H1 (cell line): ENCODE data around the gene LYZ. TPM values are rescaled to one million over a fixed set of nuclear protein-coding genes. Genes with fewer than 3 reads are reported as not detected.

ENCODE experiments used
- BACH1 ChIP-seq: IDR thresholded peaks from 2 replicates; pipeline ENCODE4 v1.6.1; 2012; ENCODE audit warnings: low read length, improper control_type of control experiment
- HDAC2 ChIP-seq, 2 experiments: fragments of 300-600 bp in 1 of 2; sonication (generic) in 1 of 2; IDR thresholded peaks; 2 replicates each; pipeline ENCODE4 v1.6.1; 2011 to 2012; ENCODE audit warnings: low read depth in 2 of 2, low read length in 2 of 2, mild to moderate bottlenecking in 2 of 2, moderate library complexity in 2 of 2, borderline replicate concordance in 1 of 2, inconsistent platforms in 1 of 2
- SIRT6 ChIP-seq: IDR thresholded peaks from one replicate; pipeline ENCODE4 v1.7.1; 2012; ENCODE audit warnings: low read length, inconsistent platforms
- SP4 ChIP-seq: IDR thresholded peaks from 2 replicates; pipeline ENCODE4 v1.6.1; 2012; ENCODE audit warnings: low read length, inconsistent platforms
- SRF ChIP-seq: IDR thresholded peaks from 2 replicates; pipeline ENCODE4 v1.6.1; 2011; ENCODE audit warnings: mild to moderate bottlenecking, low read depth, low read length, moderate library complexity
- TAF1 ChIP-seq: IDR thresholded peaks from 2 replicates; pipeline ENCODE4 v1.6.1; 2011; ENCODE audit warnings: mild to moderate bottlenecking, low read depth, low read length
- TAF7 ChIP-seq: optimal IDR thresholded peaks from 2 replicates; pipeline ENCODE3; 2011; ENCODE audit warnings: low read depth, mild to moderate bottlenecking, inconsistent platforms, low read length, moderate library complexity, borderline replicate concordance
- TCF12 ChIP-seq: IDR thresholded peaks from 2 replicates; pipeline ENCODE4 v1.6.1; 2011; ENCODE audit warnings: low read depth, mild to moderate bottlenecking, low read length
- polyA plus RNA-seq, 7 experiments: library from polyadenylated mRNA; depleted of rRNA in 3 of 7; stranded (reverse) in 5 of 7; unstranded in 2 of 7; fragments of >200 nt in 5 of 7; fragments of 200-250 nt in 2 of 7; gene quantifications; 1 replicate in 5 of 7; 2 replicates in 1 of 7; 4 replicates in 1 of 7; pipeline versions ENCODE4 v1.2.1 to v1.2.3, GENCODE V29; 2011 to 2013; ENCODE audit warnings: missing spikeins in 2 of 7, mixed read lengths in 2 of 7
- total RNA-seq: library from RNA; stranded (reverse); fragmentation: NEBNext Ultra II Directional; extraction: Animal tissue kit (Norgen Biotek cat#: 25700); gene quantifications from 2 replicates; pipeline ENCODE4 v1.2.1, GENCODE V29; 2021
- TF ChIP-seq, protein P1 (sequence below): fragments of 300-600 bp; sonication (generic); IDR thresholded peaks from 2 replicates; pipeline ENCODE4 v1.7.1; 2012; ENCODE audit warnings: low read length, moderate library complexity, mild to moderate bottlenecking, inconsistent platforms; ENCODE audit not compliant: insufficient replicate concordance

Gene LYZ
- total and polyA plus RNA-seq, 2 of the 8 experiments (the other 6 are each of a cell fraction or from before 2014, with no cell fraction given): not detected

- TF ChIP-seq, protein P1, sequence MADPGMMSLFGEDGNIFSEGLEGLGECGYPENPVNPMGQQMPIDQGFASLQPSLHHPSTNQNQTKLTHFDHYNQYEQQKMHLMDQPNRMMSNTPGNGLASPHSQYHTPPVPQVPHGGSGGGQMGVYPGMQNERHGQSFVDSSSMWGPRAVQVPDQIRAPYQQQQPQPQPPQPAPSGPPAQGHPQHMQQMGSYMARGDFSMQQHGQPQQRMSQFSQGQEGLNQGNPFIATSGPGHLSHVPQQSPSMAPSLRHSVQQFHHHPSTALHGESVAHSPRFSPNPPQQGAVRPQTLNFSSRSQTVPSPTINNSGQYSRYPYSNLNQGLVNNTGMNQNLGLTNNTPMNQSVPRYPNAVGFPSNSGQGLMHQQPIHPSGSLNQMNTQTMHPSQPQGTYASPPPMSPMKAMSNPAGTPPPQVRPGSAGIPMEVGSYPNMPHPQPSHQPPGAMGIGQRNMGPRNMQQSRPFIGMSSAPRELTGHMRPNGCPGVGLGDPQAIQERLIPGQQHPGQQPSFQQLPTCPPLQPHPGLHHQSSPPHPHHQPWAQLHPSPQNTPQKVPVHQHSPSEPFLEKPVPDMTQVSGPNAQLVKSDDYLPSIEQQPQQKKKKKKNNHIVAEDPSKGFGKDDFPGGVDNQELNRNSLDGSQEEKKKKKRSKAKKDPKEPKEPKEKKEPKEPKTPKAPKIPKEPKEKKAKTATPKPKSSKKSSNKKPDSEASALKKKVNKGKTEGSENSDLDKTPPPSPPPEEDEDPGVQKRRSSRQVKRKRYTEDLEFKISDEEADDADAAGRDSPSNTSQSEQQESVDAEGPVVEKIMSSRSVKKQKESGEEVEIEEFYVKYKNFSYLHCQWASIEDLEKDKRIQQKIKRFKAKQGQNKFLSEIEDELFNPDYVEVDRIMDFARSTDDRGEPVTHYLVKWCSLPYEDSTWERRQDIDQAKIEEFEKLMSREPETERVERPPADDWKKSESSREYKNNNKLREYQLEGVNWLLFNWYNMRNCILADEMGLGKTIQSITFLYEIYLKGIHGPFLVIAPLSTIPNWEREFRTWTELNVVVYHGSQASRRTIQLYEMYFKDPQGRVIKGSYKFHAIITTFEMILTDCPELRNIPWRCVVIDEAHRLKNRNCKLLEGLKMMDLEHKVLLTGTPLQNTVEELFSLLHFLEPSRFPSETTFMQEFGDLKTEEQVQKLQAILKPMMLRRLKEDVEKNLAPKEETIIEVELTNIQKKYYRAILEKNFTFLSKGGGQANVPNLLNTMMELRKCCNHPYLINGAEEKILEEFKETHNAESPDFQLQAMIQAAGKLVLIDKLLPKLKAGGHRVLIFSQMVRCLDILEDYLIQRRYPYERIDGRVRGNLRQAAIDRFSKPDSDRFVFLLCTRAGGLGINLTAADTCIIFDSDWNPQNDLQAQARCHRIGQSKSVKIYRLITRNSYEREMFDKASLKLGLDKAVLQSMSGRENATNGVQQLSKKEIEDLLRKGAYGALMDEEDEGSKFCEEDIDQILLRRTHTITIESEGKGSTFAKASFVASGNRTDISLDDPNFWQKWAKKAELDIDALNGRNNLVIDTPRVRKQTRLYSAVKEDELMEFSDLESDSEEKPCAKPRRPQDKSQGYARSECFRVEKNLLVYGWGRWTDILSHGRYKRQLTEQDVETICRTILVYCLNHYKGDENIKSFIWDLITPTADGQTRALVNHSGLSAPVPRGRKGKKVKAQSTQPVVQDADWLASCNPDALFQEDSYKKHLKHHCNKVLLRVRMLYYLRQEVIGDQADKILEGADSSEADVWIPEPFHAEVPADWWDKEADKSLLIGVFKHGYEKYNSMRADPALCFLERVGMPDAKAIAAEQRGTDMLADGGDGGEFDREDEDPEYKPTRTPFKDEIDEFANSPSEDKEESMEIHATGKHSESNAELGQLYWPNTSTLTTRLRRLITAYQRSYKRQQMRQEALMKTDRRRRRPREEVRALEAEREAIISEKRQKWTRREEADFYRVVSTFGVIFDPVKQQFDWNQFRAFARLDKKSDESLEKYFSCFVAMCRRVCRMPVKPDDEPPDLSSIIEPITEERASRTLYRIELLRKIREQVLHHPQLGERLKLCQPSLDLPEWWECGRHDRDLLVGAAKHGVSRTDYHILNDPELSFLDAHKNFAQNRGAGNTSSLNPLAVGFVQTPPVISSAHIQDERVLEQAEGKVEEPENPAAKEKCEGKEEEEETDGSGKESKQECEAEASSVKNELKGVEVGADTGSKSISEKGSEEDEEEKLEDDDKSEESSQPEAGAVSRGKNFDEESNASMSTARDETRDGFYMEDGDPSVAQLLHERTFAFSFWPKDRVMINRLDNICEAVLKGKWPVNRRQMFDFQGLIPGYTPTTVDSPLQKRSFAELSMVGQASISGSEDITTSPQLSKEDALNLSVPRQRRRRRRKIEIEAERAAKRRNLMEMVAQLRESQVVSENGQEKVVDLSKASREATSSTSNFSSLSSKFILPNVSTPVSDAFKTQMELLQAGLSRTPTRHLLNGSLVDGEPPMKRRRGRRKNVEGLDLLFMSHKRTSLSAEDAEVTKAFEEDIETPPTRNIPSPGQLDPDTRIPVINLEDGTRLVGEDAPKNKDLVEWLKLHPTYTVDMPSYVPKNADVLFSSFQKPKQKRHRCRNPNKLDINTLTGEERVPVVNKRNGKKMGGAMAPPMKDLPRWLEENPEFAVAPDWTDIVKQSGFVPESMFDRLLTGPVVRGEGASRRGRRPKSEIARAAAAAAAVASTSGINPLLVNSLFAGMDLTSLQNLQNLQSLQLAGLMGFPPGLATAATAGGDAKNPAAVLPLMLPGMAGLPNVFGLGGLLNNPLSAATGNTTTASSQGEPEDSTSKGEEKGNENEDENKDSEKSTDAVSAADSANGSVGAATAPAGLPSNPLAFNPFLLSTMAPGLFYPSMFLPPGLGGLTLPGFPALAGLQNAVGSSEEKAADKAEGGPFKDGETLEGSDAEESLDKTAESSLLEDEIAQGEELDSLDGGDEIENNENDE: no peak
- no peak for TF ChIP-seq TAF7
- no peak for TF ChIP-seq SRF
- no peak for TF ChIP-seq SP4
- TF ChIP-seq HDAC2 (IDR thresholded peaks at IDR 0.05; ENCODE audit: borderline replicate concordance in 1 of 2, low read depth in 2 of 2, low read length in 2 of 2): no peak
- TF ChIP-seq TAF1: no peak
- no peak for TF ChIP-seq BACH1
- TF ChIP-seq SIRT6: no peak
- no peak for TF ChIP-seq TCF12
Observed at GRCh38 chr12:69396041-69396440, 47.9 kb downstream of the LYZ start (continued).
